Occipital lobe (tissue), 2 donors: ENCODE results near the gene NLGN2. TPM values are rescaled to one million over a fixed set of nuclear protein-coding genes. Genes with fewer than 3 reads are reported as not detected.
"Not testable (repeated sequence)": the region's sequence is repeated elsewhere in the genome, so short reads cannot be mapped to it uniquely, and the experiment has no call there.

Source experiments
- DNase-seq: peaks from one replicate; lab custom pipeline; 2025; lab: John Stamatoyannopoulos, UW
- total RNA-seq: library from RNA; depleted of rRNA; stranded (reverse); fragments of >200 nt; gene quantifications from one replicate; pipeline ENCODE4 v1.2.3, GENCODE V29; 2014

NLGN2 gene
- 9.2 TPM for total RNA-seq

DNA sequence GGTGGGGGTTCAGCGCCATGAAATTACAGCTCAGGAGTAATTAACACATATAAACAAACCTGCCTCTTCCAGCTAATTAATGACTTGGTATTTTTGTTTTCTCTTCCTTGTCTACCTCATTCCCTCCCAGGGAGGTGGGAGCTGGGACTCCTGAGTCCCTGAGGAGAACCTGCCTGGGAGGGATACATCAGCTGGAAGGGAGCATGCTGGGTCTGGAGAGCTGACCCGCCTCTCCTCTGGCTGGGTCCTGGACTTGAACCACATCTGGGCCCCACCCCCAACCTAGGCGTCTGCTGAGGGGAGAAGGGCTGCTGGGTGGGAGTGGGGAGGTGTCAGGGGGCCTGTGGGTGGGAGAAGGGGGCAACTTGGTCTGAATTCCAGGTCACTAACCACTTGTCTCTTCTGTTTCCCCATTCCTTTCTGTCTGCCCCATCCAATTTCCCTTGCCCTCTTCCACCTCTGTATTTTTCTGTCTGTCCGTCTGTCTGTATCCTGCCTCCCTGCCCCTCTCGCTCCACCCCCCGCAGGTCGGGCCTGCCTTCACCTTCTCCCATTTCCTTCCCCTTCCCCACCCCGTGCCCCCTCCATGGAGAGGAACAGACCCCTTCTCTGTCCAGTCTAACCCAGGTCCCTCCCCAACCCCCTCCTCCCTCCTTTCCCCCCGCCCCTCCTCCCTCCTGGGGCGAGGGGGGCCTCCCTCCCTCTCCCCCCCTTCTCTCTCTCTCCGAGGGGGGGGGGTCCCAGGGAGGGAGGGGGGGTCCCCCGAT is at the start of gene NLGN2:
NLGN2 (plus strand) TSS at position 361 of the 767 bp plus-strand sequence. CDS start 411 bp downstream, outside the sequence.
- no peak for DNase-seq

DNA sequence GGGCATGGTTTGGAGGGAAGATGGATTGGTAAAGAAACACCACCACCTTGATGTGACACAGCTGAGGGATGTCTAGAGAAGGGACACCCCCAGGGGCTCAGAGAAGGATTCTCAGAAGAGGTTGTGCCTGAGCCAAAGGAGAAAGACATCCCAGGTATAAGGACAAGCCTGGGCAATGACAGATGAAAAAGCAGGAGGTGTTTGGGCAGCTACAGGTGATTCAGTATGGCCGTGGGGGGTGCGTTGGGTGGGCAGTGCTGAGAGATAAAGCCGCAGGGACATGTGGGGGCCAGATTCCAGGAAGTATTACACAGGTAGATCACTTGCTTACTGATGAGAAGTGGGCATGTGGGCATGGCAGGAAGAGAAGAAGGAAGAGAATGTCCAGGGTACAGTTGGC is 45.7 kb upstream of the NLGN2 start:
- DNase-seq = no peak

DNA sequence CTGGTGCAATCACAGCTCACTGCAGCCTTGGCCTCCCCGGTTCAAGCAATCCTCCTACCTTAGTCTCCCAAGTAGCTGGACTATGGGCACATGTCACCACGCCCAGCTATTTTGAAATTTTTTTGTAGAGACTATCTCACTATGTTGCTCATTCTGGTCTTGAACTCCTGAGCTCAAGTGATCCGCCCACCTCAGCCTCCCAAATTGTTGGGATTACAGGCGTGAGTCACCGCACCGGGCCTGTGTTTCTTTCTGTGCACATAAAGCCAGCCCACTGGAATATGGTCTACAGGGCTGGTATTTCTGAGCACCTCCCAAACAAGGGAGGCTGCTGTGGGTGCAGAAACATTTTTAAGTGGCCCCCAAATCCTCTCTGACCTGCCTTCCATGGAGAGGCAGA is 44.3 kb upstream of the NLGN2 start:
- DNase-seq = no peak

DNA sequence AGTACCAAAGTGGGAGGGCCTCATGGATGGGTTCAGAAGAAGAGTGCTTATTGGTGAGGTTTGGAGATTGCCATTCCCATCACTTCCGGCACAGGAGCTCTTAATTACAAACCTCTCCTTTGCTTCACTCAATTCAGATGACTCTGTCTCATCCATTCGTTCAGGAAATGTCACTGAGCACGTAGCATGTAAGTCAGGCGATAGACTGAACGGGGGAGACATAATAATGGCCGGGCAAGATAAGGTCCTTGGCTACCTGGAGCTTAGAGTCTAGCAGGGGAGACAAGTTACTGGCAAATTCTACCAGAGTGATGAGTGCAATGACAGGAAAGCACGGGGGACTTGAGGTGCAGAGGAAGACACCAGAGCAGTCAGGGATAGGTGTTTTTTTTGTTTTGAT is 41.7 kb upstream of the NLGN2 start:
- DNase-seq = not testable (repeated sequence)

DNA sequence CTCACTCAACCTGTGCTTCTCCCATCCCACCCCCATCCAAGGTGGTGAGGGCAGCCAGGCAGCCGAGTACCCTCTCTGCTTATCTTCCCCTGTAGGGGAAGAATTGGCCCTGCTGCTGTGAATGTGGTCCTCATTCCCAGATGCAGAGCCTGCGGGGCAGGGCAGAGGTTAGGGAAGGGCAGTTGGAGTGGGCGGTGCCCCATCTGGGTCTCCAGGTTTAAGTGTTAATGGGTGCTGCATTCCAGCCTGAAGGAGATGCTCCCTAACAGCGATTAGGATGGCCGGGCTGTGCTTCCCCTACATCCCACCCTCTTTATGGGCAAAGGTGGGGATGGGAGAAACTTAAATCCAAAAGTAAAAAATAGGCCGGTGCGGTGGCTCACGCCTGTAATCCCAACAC is 40.6 kb upstream of the NLGN2 start:
- DNase-seq = no peak

DNA sequence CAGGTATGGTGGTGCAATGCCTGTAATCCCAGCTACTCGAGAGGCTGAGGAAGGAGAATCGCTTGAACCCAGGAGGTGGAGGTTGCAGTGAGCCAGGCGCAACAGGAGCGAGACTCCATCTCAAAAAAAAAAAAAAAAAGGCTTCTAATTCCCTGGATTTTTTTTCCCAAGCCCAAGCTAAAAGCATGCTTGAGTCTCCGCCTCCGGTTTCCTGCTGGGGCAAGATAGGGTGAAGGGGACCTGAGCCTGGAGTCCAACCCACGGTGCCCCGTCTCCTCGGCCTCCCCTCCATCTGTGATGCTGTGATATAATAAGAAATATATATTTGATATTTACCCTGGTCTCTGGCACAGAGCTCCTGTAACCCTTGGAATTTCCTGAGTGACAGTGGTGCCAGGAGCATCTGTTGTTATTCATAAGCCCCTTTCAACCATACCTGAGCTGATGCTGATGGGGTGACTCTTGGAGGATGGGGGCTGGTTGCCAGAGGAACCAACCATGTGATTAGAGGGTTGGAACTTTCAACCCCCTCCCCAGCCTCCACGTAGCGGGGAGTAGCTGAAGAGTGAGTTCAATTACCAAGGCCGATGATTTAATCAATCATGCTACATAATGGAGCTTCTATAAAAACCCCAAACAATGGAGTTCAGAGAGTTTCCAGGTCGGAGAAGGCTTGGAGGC is 39.6 kb upstream of the NLGN2 start:
- no peak for DNase-seq

DNA sequence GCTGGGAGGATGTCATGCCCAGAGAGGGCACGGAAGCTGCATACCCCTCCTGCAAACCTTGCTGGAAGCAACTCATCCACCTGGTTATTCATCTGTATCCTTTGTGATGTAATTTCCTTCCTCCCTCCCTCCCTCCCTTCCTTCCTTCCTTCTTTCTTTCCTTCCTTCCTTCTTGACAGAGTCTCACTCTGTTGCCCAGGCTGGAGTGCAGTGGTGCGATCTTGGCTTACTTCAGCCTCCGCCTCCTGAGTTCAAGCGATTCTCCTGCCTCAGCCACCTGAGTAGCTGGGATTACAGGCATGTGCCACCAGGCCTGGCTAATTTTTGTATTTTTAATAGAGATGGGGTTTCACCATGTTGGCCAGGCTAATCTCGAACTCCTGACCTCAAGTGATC is 39.0 kb upstream of the NLGN2 start:
- not testable (repeated sequence) for DNase-seq

DNA sequence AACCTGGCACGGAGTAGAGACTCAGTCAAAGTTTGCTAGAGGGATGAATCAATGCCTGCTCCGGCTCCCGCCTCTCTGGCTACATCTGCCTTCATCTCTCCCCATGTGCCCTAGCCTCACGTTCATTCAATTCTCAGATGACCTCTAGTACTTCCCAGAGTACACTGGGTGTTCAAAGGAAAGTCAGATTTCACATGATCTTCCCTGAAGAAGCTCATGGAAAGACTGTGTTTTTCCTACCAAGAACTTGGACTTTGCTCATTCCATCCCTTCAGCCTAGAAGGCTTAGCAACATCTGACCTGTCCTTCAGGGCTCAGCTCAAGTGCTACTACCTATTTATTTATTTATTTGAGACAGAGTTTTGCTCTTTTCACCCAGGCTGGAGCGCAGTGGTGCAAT is 37.8 kb upstream of the NLGN2 start:
- DNase-seq = no peak

DNA sequence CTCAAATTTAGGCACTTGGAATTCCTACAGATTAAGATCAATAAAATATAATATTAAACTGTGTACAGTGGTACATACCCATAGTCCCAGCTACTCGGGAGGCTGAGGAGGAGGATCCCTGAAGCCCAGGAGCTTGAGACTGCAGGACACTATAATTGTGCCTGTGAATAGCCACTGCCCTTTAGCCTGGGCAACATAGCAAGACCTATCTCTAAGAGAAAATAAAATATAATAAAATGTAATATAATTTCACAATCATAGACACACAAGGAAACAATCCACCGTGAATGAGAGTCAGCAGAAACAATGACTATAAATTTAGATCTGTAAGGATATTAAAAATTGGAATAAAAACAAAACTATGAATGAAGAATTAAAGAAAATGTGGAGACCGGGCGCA is 36.8 kb upstream of the NLGN2 start:
- DNase-seq = no peak

DNA sequence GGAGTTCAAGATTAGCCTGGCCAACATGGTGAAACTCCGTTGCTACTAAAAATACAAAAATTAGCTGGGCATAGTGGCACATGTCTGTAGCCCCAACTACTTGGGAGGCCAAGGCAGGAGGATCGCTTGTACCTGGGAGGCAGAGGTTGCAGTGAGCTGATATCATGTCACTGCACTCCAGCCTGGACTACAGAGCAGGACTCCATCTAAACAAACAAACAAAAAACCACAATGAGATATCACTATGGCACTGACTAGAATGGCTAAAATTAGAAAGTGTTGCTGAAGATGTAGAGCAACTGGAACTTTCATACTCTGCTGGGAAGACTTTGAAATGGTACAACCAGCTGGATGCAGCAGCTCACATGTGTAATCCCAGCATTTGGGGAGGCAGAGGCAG is 33.3 kb upstream of the NLGN2 start:
- DNase-seq = no peak

DNA sequence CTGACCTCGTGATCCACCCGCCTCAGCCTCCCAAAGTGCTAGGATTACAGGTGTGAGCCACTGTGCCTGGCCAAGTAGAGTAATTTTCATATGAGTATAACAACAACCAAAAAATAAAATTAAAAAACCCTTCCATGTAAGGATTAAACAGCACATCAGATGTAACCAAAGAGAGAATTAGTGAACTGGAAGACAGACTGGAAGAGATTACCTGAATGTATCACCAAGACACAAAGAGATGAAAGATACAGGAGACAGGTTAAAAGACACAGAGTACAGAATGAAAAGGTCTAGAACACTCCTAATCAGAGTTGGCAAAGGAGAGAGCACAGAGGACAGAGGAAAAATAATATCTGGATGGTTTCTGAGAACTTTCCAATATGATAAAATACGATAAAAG is 28.5 kb upstream of the NLGN2 start:
- DNase-seq = no peak

DNA sequence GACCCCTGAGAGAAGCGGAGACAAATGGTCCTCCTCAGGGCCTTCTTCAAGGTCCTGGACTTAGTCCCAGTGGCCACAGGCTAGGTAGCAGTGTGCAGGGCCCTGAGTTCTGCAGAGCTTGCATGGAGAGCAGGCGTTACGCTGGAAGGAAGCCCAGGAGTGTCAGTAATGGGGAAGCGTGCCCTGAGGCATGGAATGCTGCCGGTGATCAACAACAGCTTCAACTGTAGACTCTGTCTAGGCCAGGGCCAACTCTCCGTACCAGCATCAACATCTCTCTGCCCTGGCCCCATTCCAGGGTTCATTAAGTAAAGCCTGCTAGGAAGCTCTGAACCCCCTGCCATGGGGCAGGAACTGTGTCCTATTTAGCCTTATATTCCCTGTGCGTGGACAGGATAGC is 27.3 kb upstream of the NLGN2 start:
- no peak for DNase-seq

DNA sequence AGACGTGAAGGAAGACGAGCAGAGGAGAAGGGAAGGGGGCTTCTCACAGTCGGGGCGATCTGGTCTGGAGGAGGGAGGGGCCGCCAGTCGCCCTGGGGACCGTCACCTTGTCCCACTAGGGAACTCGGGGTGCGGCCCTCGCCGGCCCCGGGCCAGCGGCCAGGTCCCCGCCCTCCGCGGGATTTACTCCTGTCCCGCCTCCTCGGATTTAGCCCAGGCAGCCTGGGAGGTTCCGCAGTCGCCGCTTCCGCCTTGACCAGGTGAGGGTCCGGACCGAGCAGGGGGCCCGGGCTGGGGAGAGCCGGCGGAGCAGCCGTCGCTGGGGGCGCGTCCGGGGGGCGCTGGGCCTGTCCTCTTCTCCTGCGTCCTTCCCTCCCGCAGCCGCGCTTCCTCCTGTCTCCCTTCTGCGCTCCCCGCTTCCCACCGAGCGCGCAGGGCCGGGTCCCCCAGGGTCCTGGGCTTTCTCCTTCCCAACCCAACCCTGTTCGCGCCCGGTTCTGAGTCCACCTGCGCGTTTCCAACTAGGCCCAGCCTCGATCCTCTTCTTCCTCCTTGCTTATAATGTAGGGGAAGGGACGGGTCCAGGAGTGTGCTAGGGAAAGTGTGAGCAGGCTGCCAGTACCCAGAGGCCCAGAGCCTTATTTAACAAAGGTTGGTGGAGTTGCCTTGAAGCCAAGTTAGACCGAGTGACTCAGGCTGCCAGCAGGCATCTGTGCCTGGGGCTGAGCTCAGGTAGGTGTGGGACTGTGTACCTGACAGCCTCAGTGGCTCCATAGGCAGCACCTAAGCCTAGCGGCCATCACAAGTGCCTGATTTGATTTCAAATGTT is 26.6 kb upstream of the NLGN2 start, which contains the start of gene TNK1:
TNK1 (plus strand) TSS at position 235 of the 829 bp plus-strand sequence. CDS start 1,838 bp downstream, outside the sequence.
- no peak for DNase-seq

DNA sequence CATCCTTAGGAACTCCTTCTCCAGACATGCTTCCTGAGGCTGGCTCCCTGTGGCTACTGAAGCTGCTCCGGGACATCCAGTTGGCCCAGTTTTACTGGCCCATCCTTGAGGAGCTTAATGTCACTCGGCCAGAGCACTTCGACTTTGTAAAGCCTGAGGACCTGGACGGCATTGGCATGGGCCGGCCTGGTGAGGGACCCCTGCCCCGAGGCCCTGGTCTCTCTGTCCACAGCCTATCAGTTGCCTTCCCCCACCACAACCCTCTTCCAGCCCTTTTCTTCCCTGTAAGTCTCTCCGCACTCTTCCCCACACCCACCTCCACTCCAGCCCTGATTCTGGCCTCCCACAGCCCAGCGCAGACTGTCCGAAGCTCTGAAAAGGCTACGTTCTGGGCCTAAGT is 24.7 kb upstream of the NLGN2 start:
- no peak for DNase-seq

DNA sequence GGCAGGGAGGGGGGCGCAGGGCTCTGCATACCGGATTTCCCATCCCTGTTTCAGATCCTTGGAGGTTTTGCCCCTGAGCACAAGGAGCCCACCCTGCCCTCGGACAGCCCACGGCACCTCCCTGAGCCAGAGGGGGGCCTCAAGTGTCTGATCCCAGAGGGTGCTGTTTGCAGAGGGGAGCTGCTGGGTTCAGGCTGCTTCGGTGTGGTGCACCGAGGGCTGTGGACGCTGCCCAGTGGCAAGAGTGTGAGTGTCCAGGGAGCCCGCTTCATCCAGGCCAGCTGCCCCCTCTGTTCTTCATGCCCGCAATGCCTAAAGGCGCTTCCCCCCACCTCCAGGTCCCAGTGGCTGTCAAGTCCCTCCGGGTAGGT is 24.3 kb upstream of the NLGN2 start:
- no peak for DNase-seq

DNA sequence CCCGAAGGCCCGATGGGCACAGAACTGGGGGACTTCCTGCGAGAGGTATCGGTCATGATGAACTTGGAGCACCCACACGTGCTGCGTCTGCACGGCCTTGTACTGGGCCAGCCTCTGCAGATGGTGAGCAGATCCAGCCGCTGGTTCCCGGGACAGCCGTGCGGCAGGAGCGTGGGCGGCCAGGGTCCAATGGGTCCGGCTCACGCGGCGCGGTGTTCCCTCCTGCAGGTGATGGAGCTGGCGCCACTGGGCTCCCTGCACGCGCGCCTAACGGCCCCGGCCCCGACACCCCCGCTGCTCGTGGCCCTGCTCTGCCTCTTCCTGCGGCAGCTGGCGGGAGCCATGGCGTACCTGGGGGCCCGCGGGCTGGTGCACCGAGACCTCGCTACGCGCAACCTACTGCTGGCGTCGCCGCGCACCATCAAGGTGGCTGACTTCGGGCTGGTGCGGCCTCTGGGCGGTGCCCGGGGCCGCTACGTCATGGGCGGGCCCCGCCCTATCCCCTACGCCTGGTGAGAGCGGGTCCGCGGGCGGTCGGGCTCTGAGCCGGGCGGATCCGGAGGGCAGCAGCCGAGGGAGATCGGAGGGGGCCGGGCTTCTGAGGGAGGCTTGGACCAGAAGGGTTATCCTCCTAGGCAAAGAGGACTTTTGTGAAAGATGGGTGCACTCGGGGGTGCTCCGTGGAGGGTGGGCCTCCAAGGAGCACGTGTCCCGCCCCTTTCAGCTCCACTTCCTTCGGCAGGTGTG is 23.7 kb upstream of the NLGN2 start:
- DNase-seq = peak; percentile 46

DNA sequence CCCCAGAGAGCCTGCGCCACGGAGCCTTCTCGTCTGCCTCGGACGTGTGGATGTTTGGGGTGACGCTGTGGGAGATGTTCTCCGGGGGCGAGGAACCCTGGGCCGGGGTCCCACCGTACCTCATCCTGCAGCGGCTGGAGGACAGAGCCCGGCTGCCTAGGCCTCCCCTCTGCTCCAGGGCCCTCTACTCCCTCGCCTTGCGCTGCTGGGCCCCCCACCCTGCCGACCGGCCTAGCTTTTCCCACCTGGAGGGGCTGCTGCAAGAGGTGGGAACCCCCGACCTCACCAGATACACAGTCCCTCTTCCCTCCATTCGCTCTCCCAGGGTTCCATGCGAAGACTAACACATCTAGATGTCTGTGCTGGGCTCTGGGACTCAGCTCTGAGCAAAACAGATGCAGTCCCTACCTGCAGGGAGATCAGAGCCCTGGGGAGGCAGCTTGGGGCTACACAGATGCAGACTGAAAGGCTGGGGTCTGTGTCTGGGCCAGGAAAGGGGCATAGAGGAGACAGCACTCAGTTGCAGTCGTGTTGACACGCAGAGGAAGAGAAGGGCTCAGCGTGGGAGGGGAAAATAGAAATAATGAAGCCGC is 23.1 kb upstream of the NLGN2 start:
- DNase-seq = no peak

DNA sequence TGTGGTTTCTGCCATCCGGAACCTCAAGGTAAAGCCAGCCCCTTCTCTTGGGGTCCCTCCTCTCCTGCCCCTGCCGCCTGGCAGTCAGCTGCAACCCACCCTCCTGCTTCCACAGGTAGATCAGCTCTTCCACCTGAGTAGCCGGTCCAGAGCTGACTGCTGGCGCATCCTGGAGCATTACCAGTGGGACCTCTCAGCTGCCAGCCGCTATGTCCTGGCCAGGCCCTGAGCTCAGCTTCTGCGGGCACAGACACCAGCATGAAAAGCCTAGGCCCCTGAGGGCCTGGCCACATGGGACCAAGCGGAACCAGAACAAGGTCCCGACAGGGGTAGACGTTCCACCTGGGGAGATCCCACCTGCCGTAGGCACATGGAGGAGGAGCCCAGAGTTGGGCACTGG is 18.8 kb upstream of the NLGN2 start:
- no peak for DNase-seq

DNA sequence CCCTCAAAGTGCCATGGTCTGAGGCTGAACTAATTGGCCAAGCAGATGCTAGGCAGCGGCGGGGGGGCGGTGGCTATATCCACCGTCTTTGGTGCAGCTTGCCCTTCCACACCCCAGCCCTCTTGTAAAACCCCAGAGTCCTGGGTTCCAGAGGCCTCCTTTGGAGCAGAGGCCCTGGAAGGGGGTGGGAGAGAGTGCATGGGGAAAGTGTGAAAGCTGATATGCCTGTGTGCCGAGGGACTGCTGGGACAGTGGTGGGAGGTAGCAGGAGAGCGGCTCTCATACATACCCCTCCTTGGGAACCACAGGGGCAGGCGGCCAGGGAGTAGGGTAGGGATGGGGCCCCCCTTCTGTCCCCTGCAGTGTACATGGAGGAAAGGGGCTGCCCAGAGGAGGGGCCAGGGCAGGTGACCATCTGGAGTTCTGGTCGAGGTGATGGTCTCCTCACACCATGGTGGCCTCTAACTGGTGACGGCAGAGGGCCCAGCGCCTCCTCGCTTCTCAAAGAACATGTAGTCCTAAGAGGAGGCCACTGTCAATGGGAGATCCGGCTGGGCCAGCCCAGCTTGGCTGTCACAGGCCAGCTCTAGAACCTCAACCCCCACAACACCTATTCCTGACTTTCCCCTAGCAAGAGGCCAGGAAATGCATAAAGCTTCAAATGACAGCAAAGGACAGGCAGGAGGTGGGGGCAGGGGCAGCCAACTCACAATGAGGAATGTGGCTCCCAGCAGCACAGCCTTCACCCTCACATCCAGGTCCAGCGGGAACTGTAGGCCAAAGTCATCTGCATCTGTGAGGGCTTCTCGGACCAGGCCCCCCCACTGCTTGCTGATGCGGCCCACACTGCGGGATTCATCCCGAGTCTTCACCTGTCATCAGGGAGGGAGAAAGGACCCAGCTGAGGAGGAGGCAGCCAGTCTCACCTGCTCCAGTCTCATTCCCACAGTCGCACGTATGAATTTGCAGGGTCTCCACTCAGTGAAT is 17.4 kb upstream of the NLGN2 start:
- DNase-seq = no peak

DNA sequence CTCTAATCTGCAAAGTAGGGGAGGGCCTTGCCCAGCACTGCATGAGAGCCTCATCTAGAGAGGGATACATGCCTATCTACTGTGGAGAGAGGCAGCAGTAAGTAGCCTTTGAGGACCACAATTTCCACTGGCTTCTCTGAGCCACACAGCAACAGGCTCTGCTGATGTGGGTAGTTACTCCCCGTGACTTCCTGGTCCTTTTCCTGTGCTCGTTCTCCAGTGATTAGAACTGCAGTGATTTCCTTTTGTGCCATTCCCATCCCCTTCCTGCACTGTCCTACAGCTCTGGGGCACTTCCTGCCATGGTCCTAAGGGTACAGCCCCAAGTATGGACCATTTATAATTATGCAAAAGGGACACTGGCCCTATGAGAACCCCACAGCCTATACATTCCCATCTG is 16.3 kb upstream of the NLGN2 start:
- DNase-seq = no peak
